Neural progenitor cell (in vitro differentiated cells): ENCODE measurements around the gene TSSC4.

Experiments used
- CTCF ChIP-seq: fragments of 200-600 bp; sonication (generic); IDR thresholded peaks from 2 replicates; pipeline ENCODE4 v1.5.1; 2017; ENCODE audit warnings: antibody characterized with exemption, mild to moderate bottlenecking
- EZH2 ChIP-seq: fragments of 200-600 bp; sonication (generic); IDR thresholded peaks from 2 replicates; pipeline ENCODE4 v1.6.1; 2017; ENCODE audit warnings: antibody characterized with exemption, mild to moderate bottlenecking, moderate library complexity

DNA sequence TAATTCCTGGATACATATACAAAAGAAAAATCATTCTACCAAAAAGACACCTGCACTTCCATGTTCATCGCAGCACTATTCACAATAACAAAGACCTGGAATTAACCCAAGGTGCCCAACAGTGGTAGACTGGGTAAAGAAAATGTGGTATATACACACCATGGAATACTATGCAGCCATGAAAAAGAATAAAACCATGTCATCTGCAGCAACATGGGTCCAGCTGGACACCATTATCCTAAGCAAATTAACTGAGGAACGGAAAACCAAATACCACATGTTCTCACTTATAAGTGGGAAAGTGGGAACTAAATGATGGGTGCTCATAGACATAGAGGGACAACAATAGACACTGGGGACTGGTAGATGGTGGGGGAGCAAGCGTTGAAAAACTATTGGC lies 39.3 kb downstream of the TSSC4 start:
- TF ChIP-seq CTCF (no peak), EZH2 (no peak)
